ENCODE results near the gene PLET1. TPM values are rescaled to one million over a fixed set of nuclear protein-coding genes. Genes with fewer than 3 reads are reported as not detected.

The PLET1 gene
- total RNA-seq, 4 donors from 2014 or later = not detected

DNA sequence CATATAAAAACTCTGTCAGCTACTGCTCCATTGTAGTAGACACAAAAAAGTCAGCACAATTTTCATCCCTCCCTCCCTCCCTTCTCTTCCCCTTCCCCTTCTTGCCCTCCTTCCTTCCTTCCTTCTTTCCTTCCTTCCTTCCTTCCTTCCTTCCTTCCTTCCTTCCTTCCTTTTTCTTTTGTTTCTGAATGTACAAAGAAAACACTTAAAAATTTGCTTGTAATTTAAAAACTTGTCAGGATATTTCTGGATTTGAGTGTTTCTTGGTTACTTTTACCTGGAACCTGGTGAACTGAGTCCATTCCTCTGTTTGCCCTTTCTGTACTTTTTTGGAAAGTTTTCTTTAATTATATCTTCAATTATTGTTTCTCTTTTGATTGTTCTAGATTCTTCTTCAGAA is 31.5 kb upstream of the PLET1 start:
- peaks cover 0 to 34% (median 2%) of the 10 kb centered on the region in 4 donors for H3K4me1 ChIP-seq

DNA sequence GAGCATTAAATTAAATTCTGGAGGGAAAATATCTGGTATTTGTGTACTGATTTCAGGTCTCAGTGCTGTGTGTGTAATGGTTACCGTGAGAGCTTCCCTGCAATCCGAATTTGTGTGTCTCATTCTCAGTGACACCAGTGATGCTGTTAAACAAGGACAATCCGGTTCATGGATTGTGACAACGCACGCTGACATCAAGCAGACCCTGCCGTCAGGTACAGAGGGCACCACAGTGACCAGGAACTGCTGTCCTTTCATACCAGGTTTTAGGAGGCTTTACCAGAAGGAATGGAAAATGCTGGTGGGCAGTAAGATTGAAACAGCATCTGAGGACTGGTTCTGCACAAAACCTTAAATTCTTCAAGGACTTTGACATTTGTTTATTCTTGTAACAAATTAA is 30.5 kb upstream of the PLET1 start:
- TF ChIP-seq EP300 (IDR thresholded peaks at IDR 0.05) = no peak
- TF ChIP-seq, protein P1, sequence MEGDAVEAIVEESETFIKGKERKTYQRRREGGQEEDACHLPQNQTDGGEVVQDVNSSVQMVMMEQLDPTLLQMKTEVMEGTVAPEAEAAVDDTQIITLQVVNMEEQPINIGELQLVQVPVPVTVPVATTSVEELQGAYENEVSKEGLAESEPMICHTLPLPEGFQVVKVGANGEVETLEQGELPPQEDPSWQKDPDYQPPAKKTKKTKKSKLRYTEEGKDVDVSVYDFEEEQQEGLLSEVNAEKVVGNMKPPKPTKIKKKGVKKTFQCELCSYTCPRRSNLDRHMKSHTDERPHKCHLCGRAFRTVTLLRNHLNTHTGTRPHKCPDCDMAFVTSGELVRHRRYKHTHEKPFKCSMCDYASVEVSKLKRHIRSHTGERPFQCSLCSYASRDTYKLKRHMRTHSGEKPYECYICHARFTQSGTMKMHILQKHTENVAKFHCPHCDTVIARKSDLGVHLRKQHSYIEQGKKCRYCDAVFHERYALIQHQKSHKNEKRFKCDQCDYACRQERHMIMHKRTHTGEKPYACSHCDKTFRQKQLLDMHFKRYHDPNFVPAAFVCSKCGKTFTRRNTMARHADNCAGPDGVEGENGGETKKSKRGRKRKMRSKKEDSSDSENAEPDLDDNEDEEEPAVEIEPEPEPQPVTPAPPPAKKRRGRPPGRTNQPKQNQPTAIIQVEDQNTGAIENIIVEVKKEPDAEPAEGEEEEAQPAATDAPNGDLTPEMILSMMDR (IDR thresholded peaks at IDR 0.05) = no peak
- no peak for TF ChIP-seq POLR2A (IDR thresholded peaks at IDR 0.05)
- DNase-seq (ENCODE audit: low spot score in 2 of 2) = no peak
- H3K27ac ChIP-seq = peak overlapping the region in 2 of 4 donors; percentile 46 to 81
- no peaks in the 10 kb centered on the region for H3K27me3 ChIP-seq
- WGBS, 2 donors = 97% methylated on average over 6 of the region's 6 CpGs
- no peak overlapping the region for H3K4me3 ChIP-seq
- peaks cover 0 to 34% (median 2%) of the 10 kb centered on the region in 4 donors for H3K4me1 ChIP-seq
- peaks cover 0 to 13% (median 0%) of the 10 kb centered on the region in 3 donors for H3K36me3 ChIP-seq
- H3K9me3 ChIP-seq = no peaks in the 10 kb centered on the region

More for the DNA sequence above, 31.5 kb upstream of the PLET1 start:
- no peak for TF ChIP-seq EP300 (IDR thresholded peaks at IDR 0.05)
- Histone ChIP-seq H3K4me3 (no peak overlapping the region), H3K27me3 (no peaks in the 10 kb centered on the region), H3K27ac (no peak overlapping the region), H3K36me3 (peaks cover 0 to 21% (median 0%) of the 10 kb centered on the region in 3 donors), H3K9me3 (no peaks in the 10 kb centered on the region)
- DNase-seq (ENCODE audit: low spot score in 2 of 2) = no peak

DNA sequence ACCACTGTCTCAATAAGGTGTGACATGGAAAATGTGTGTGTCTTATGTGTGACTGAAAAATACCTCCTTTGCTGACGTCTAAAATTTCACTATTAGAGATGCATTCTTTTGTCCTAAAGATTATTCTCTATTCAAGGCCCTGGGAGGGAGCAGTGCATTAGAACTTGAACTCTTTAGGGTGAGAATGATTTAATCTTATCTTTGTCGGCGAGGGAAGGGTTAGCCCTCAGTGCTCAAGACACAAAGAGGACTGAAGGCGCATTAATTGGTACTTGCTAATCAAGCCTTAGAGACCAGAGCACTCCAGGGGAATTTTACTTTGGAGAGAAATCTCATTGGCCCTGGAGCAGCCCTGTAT is 29.8 kb upstream of the PLET1 start:
- no peaks in the 10 kb centered on the region for H3K9me3 ChIP-seq
- TF ChIP-seq EP300 (IDR thresholded peaks at IDR 0.05) (no peak), POLR2A (IDR thresholded peaks at IDR 0.05) (no peak)
- TF ChIP-seq, protein P1 (IDR thresholded peaks at IDR 0.05) = no peak
- H3K27ac ChIP-seq = peak overlapping the region; percentile 40 to 81 (median 52)
- peaks cover 0 to 6% (median 0%) of the 10 kb centered on the region in 3 donors for H3K36me3 ChIP-seq
- WGBS, 2 donors = 20 to 22% methylated on average over 4 of the region's 4 CpGs
- peaks cover 0 to 34% (median 2%) of the 10 kb centered on the region in 4 donors for H3K4me1 ChIP-seq
- H3K27me3 ChIP-seq = no peaks in the 10 kb centered on the region
- DNase-seq (ENCODE audit: low spot score in 2 of 2) = no peak
- H3K4me3 ChIP-seq = peak overlapping the region; percentile 46 to 71 (median 56)

DNA sequence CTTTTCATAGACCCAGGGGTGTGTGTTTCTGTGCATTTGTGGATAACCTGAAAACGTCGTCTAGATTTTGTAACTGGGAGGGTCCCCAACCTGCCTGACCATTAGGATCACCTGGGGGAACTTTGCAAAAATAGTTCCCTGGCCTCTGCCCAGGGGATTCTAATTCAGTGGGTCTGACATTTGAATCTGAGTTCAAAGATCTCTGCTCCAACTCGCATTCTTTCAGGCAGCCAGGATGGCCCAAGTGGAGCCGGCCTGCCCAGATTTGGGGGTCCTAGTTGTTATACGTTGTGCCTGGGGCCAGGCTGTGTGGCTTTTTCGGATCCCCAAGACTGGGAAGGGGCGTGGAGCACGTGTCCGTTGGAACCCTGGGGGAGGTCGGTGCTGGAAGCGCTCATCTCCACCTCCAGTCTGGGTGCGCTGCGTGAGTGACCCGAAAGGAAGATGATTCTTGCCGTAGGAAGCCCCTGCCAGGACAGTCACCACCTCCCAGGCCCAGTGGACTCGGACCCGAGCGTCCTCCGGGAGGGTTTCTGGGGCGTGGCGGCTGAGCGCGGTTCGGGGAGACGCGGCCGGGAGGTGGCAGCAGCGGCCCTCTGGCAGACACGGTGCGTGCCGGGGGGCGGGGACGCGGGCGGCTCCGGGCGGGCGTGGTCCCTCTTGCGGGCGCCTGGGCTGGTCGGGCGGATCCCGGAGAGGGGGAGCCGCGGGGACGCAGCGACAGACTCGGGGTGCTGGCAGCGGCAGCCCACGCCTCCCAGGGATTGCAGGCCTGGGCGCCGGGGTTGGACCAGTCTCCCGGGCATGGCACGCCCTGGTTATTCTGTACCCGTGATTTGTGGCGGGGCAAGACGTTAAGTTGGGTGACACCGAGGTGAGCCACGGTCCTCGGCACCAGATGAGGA is 29.2 kb upstream of the PLET1 start:
- Histone ChIP-seq H3K27me3 (no peaks in the 10 kb centered on the region), H3K27ac (peak overlapping the region; percentile 40 to 81 (median 52)), H3K9me3 (no peaks in the 10 kb centered on the region), H3K36me3 (peaks cover 0 to 4% (median 0%) of the 10 kb centered on the region in 3 donors), H3K4me1 (peaks cover 0 to 34% (median 2%) of the 10 kb centered on the region in 4 donors), H3K4me3 (peak overlapping the region; percentile 46 to 71 (median 56))
- WGBS, 2 donors = 4 to 10% methylated on average over 16 to 57 of the region's 60 CpGs
- DNase-seq (ENCODE audit: low spot score in 2 of 2) = peak; percentile 62 to 65
- TF ChIP-seq, protein P1 (IDR thresholded peaks at IDR 0.05) = peak; percentile 83 to 95 (median 90)
- TF ChIP-seq EP300 (IDR thresholded peaks at IDR 0.05) = peak in 1 of 2 donors; percentile 22
- no peak for TF ChIP-seq POLR2A (IDR thresholded peaks at IDR 0.05)

DNA sequence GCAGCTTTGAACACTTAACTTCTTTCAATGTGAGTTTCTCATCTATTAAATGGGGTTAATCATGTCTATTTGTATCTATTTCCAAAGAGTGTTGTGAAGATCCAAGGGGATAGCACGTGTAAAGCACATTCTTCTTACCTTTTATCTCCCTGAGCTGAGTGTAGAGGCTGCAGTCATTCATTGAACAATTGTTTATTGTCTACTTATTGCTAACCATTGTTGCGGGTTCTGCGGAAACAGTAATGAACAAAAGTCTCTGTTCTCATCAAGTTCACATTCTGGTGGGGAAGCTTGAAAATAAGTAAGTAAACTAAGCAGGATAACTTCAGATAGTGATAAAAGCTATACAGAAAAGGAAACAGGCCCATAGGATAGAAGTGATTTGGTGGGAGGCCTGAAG is 27.4 kb upstream of the PLET1 start:
- 60 to 62% methylated on average over 3 of the region's 3 CpGs for WGBS, 2 donors
- no peak overlapping the region for H3K4me3 ChIP-seq
- H3K4me1 ChIP-seq = peaks cover 0 to 28% (median 2%) of the 10 kb centered on the region in 4 donors
- no peaks in the 10 kb centered on the region for H3K9me3 ChIP-seq
- DNase-seq (ENCODE audit: low spot score in 2 of 2) = no peak
- H3K36me3 ChIP-seq = peaks cover 0 to 5% (median 0%) of the 10 kb centered on the region in 3 donors
- TF ChIP-seq, protein P1 (IDR thresholded peaks at IDR 0.05) = no peak
- TF ChIP-seq POLR2A (IDR thresholded peaks at IDR 0.05) = no peak
- no peak for TF ChIP-seq EP300 (IDR thresholded peaks at IDR 0.05)
- H3K27ac ChIP-seq = no peak overlapping the region
- H3K27me3 ChIP-seq = no peaks in the 10 kb centered on the region

All from tibial nerve (tissue), 4 donors.